ENCODE data around the gene EFCAB8.

The EFCAB8 gene

GRCh38 chr20:32830437-32830836 is 28.3 kb upstream of the EFCAB8 start:
- no peak overlapping the region for H3K4me3 ChIP-seq (replicated peaks; ENCODE audit: low read depth, low read length)
- TF ChIP-seq CTCF (IDR thresholded peaks at IDR 0.05; ENCODE audit: low read depth, low read length, missing control alignments): no peak
- DNase-seq (ENCODE audit: extremely low read depth, low read depth): no peak

- DNase-seq (ENCODE audit: extremely low read depth, low read depth): no peak
- no peak for TF ChIP-seq CTCF (IDR thresholded peaks at IDR 0.05; ENCODE audit: low read depth, low read length, missing control alignments)
- H3K4me3 ChIP-seq (replicated peaks; ENCODE audit: low read depth, low read length): no peak overlapping the region
Measured at GRCh38 chr20:32831982-32832381, 26.7 kb upstream of the EFCAB8 start.

- no peak overlapping the region for H3K4me3 ChIP-seq (replicated peaks; ENCODE audit: low read depth, low read length)
- no peak for TF ChIP-seq CTCF (IDR thresholded peaks at IDR 0.05; ENCODE audit: low read depth, low read length, missing control alignments)
- no peak for DNase-seq (ENCODE audit: extremely low read depth, low read depth)
Measured at GRCh38 chr20:32832664-32833063, 26.1 kb upstream of the EFCAB8 start.

- no peak for DNase-seq (ENCODE audit: extremely low read depth, low read depth)
- no peak for TF ChIP-seq CTCF (IDR thresholded peaks at IDR 0.05; ENCODE audit: low read depth, low read length, missing control alignments)
- no peak overlapping the region for H3K4me3 ChIP-seq (replicated peaks; ENCODE audit: low read depth, low read length)
Measured at GRCh38 chr20:32834972-32835371, 23.8 kb upstream of the EFCAB8 start.

- no peak for DNase-seq (ENCODE audit: extremely low read depth, low read depth)
- TF ChIP-seq CTCF (IDR thresholded peaks at IDR 0.05; ENCODE audit: low read depth, low read length, missing control alignments): no peak
- no peak overlapping the region for H3K4me3 ChIP-seq (replicated peaks; ENCODE audit: low read depth, low read length)
Measured at GRCh38 chr20:32837157-32837556, 21.6 kb upstream of the EFCAB8 start.

GRCh38 chr20:32839227-32839981 is 19.3 kb upstream of the EFCAB8 start:
- no peak for DNase-seq (ENCODE audit: extremely low read depth, low read depth)
- H3K4me3 ChIP-seq (replicated peaks; ENCODE audit: low read depth, low read length): no peak overlapping the region
- no peak for TF ChIP-seq CTCF (IDR thresholded peaks at IDR 0.05; ENCODE audit: low read depth, low read length, missing control alignments)

GRCh38 chr20:32839982-32840285 is 18.8 kb upstream of the EFCAB8 start:
- DNase-seq (ENCODE audit: extremely low read depth, low read depth): no peak
- TF ChIP-seq CTCF (IDR thresholded peaks at IDR 0.05; ENCODE audit: low read depth, low read length, missing control alignments): no peak
- H3K4me3 ChIP-seq (replicated peaks; ENCODE audit: low read depth, low read length): no peak overlapping the region

Data from HFF-Myc (cell line).